ENCODE measurements around the gene TBC1D10A.

The TBC1D10A gene

GRCh38 chr22:30327864-30328345, 1.2 kb upstream of the TBC1D10A start:
- TF ChIP-seq FOXP2 (optimal IDR thresholded peaks at IDR 0.05; ENCODE audit: control extremely low read depth, extremely low read length, insufficient read depth) (no peak), POLR2AphosphoS5 (IDR thresholded peaks at IDR 0.05; ENCODE audit: borderline replicate concordance, low read depth, low read length) (no peak), EZH2 (IDR thresholded peaks at IDR 0.05) (no peak)
- DNase-seq (ENCODE audit: low read depth, low spot score) = no peak
- Histone ChIP-seq H3K9me3 (ENCODE audit: low read depth, low read length) (no peaks in the 10 kb centered on the region), H3K27ac (no peak overlapping the region), H3K9ac (ENCODE audit: insufficient read length) (no peak overlapping the region), H3K36me3 (ENCODE audit: insufficient read depth, low read length) (peaks cover 17% of the 10 kb centered on the region), H3K4me3 (no peak overlapping the region)

GRCh38 chr22:30326255-30326705, 461 bp downstream of the TBC1D10A start:
- Histone ChIP-seq H3K4me3 (peak overlapping the region; percentile 91), H3K27ac (no peak overlapping the region), H3K36me3 (ENCODE audit: insufficient read depth, low read length) (peaks cover 9% of the 10 kb centered on the region; the same call in 1 of the 2 replicates), H3K9ac (ENCODE audit: insufficient read length) (peak overlapping the region; percentile 64), H3K9me3 (ENCODE audit: low read depth, low read length) (no peaks in the 10 kb centered on the region)
- TF ChIP-seq FOXP2 (optimal IDR thresholded peaks at IDR 0.05; ENCODE audit: control extremely low read depth, extremely low read length, insufficient read depth) (no peak), POLR2AphosphoS5 (IDR thresholded peaks at IDR 0.05; ENCODE audit: borderline replicate concordance, low read depth, low read length) (no peak), EZH2 (IDR thresholded peaks at IDR 0.05) (no peak)
- no peak for DNase-seq (ENCODE audit: low read depth, low spot score)

- no peak for TF ChIP-seq POLR2AphosphoS5 (IDR thresholded peaks at IDR 0.05; ENCODE audit: borderline replicate concordance, low read depth, low read length)
- TF ChIP-seq EZH2 (IDR thresholded peaks at IDR 0.05) = no peak
- TF ChIP-seq FOXP2 (optimal IDR thresholded peaks at IDR 0.05; ENCODE audit: control extremely low read depth, extremely low read length, insufficient read depth) = no peak
- H3K27ac ChIP-seq = no peak overlapping the region
- peak overlapping the region; percentile 91 for H3K4me3 ChIP-seq
- 0 out of 2 replicates have a peak, but pooled peaks cover 7% of the 10 kb centered on the region for H3K36me3 ChIP-seq (ENCODE audit: insufficient read depth, low read length)
- H3K9me3 ChIP-seq (ENCODE audit: low read depth, low read length) = no peaks in the 10 kb centered on the region
- no peak for DNase-seq (ENCODE audit: low read depth, low spot score)
- no peak overlapping the region for H3K9ac ChIP-seq (ENCODE audit: insufficient read length)
These were observed 952 bp downstream of the TBC1D10A start for GRCh38 chr22:30325724-30326254.

GRCh38 chr22:30325065-30325720, 1.5 kb downstream of the TBC1D10A start:
- no peak for TF ChIP-seq EZH2 (IDR thresholded peaks at IDR 0.05)
- no peak for TF ChIP-seq FOXP2 (optimal IDR thresholded peaks at IDR 0.05; ENCODE audit: control extremely low read depth, extremely low read length, insufficient read depth)
- TF ChIP-seq POLR2AphosphoS5 (IDR thresholded peaks at IDR 0.05; ENCODE audit: borderline replicate concordance, low read depth, low read length) = no peak
- H3K36me3 ChIP-seq (ENCODE audit: insufficient read depth, low read length) = 0 out of 2 replicates have a peak, but pooled peaks cover 3% of the 10 kb centered on the region
- no peak overlapping the region for H3K9ac ChIP-seq (ENCODE audit: insufficient read length)
- H3K4me3 ChIP-seq = peak overlapping the region; percentile 91
- no peak for DNase-seq (ENCODE audit: low read depth, low spot score)
- no peaks in the 10 kb centered on the region for H3K9me3 ChIP-seq (ENCODE audit: low read depth, low read length)
- H3K27ac ChIP-seq = no peak overlapping the region

GRCh38 chr22:30324014-30324730, 2.6 kb downstream of the TBC1D10A start:
- Histone ChIP-seq H3K9ac (ENCODE audit: insufficient read length) (no peak overlapping the region), H3K27ac (no peak overlapping the region), H3K36me3 (ENCODE audit: insufficient read depth, low read length) (no peaks in the 10 kb centered on the region), H3K9me3 (ENCODE audit: low read depth, low read length) (no peaks in the 10 kb centered on the region), H3K4me3 (no peak overlapping the region)
- TF ChIP-seq POLR2AphosphoS5 (IDR thresholded peaks at IDR 0.05; ENCODE audit: borderline replicate concordance, low read depth, low read length) (no peak), FOXP2 (optimal IDR thresholded peaks at IDR 0.05; ENCODE audit: control extremely low read depth, extremely low read length, insufficient read depth) (no peak), EZH2 (IDR thresholded peaks at IDR 0.05) (no peak)
- DNase-seq (ENCODE audit: low read depth, low spot score) = no peak

GRCh38 chr22:30323246-30323645, 3.5 kb downstream of the TBC1D10A start:
- no peak overlapping the region for H3K9ac ChIP-seq (ENCODE audit: insufficient read length)
- TF ChIP-seq EZH2 (IDR thresholded peaks at IDR 0.05) (no peak), FOXP2 (optimal IDR thresholded peaks at IDR 0.05; ENCODE audit: control extremely low read depth, extremely low read length, insufficient read depth) (no peak), POLR2AphosphoS5 (IDR thresholded peaks at IDR 0.05; ENCODE audit: borderline replicate concordance, low read depth, low read length) (no peak)
- H3K27ac ChIP-seq = no peak overlapping the region
- no peaks in the 10 kb centered on the region for H3K36me3 ChIP-seq (ENCODE audit: insufficient read depth, low read length)
- no peaks in the 10 kb centered on the region for H3K9me3 ChIP-seq (ENCODE audit: low read depth, low read length)
- no peak for DNase-seq (ENCODE audit: low read depth, low spot score)
- H3K4me3 ChIP-seq = no peak overlapping the region

- Histone ChIP-seq H3K4me3 (no peak overlapping the region), H3K9ac (ENCODE audit: insufficient read length) (no peak overlapping the region), H3K36me3 (ENCODE audit: insufficient read depth, low read length) (no peaks in the 10 kb centered on the region), H3K9me3 (ENCODE audit: low read depth, low read length) (no peaks in the 10 kb centered on the region), H3K27ac (no peak overlapping the region)
- no peak for DNase-seq (ENCODE audit: low read depth, low spot score)
- TF ChIP-seq FOXP2 (optimal IDR thresholded peaks at IDR 0.05; ENCODE audit: control extremely low read depth, extremely low read length, insufficient read depth) = no peak
- no peak for TF ChIP-seq POLR2AphosphoS5 (IDR thresholded peaks at IDR 0.05; ENCODE audit: borderline replicate concordance, low read depth, low read length)
- no peak for TF ChIP-seq EZH2 (IDR thresholded peaks at IDR 0.05)
These were observed 5.3 kb downstream of the TBC1D10A start for GRCh38 chr22:30321461-30321860.

- Histone ChIP-seq H3K4me3 (no peak overlapping the region), H3K27ac (no peak overlapping the region), H3K9me3 (ENCODE audit: low read depth, low read length) (no peaks in the 10 kb centered on the region), H3K36me3 (ENCODE audit: insufficient read depth, low read length) (no peaks in the 10 kb centered on the region), H3K9ac (ENCODE audit: insufficient read length) (no peak overlapping the region)
- no peak for DNase-seq (ENCODE audit: low read depth, low spot score)
- TF ChIP-seq FOXP2 (optimal IDR thresholded peaks at IDR 0.05; ENCODE audit: control extremely low read depth, extremely low read length, insufficient read depth) (no peak), EZH2 (IDR thresholded peaks at IDR 0.05) (no peak), POLR2AphosphoS5 (IDR thresholded peaks at IDR 0.05; ENCODE audit: borderline replicate concordance, low read depth, low read length) (no peak)
These were observed 6.7 kb downstream of the TBC1D10A start for GRCh38 chr22:30320021-30320556.
